Muscle of leg (tissue), 11 donors: ENCODE results near the gene CCDC97. TPM values are rescaled to one million over a fixed set of nuclear protein-coding genes. Genes with fewer than 3 reads are reported as not detected.
A peak's percentile ranks its signal among the peaks of the same experiment; 100 is the strongest.

ENCODE experiments used
- DNase-seq: peaks from one replicate; pipeline ENCODE4 v3.0.0; 2013
- H3K27ac ChIP-seq: one replicate; pipeline ENCODE4 v1.5.1; 2013; ENCODE audit warnings: mild to moderate bottlenecking, low read length, control low read depth
- H3K27me3 ChIP-seq: one replicate; pipeline ENCODE4 v1.6.1; 2013; ENCODE audit warnings: low read length; ENCODE audit not compliant: control insufficient read depth, insufficient read depth
- H3K36me3 ChIP-seq: one replicate; pipeline ENCODE4 v1.6.1; 2013; ENCODE audit warnings: low read length; ENCODE audit not compliant: control insufficient read depth, insufficient read depth
- H3K4me1 ChIP-seq: one replicate; pipeline ENCODE4 v1.6.1; 2013; ENCODE audit warnings: low read length; ENCODE audit not compliant: control insufficient read depth, insufficient read depth
- H3K4me3 ChIP-seq: one replicate; pipeline ENCODE4 v1.5.1; 2013; ENCODE audit warnings: low read length, control low read depth
- H3K9me3 ChIP-seq: replicated peaks from 2 replicates; pipeline ENCODE4 v1.6.1; 2013; ENCODE audit warnings: low read depth, low read length; ENCODE audit not compliant: control insufficient read depth
- WGBS: methylation state at CpG from one replicate; pipeline ENCODE4 v1.1.5; 2013; ENCODE audit warnings: missing lambda C conversion rate; ENCODE audit not compliant: insufficient coverage; 5-methylcytosine and 5-hydroxymethylcytosine counted together
- polyA plus RNA-seq, 8 donors: library from polyadenylated mRNA; unstranded; fragments of 120-200 nt; gene quantifications; one replicate each; pipeline versions ENCODE4 v1.2.1 to v1.2.3, GENCODE V29; 2013; ENCODE audit warnings: inconsistent platforms in 1 of 8, low replicate concordance in 1 of 8; ENCODE audit not compliant: insufficient read length in 8 of 8, insufficient read depth in 1 of 8
- total RNA-seq: library from RNA; stranded (reverse); fragments of 120-200 nt; gene quantifications from one replicate; pipeline ENCODE4 v1.2.4, GENCODE V29; 2013

The CCDC97 gene
- total and polyA plus RNA-seq, 9 donors, result 14.4 to 38.5 (median 35.3) TPM

- H3K27ac ChIP-seq, result peak overlapping the region; percentile 100
- DNase-seq, result no peak
Measured at GRCh38 chr19:41297628-41298347, 12.2 kb upstream of the CCDC97 start.

GRCh38 chr19:41298348-41298964 lies 11.5 kb upstream of the CCDC97 start:
- Histone ChIP-seq H3K9me3 (no peaks in the 10 kb centered on the region), H3K27me3 (no peaks in the 10 kb centered on the region), H3K4me3 (no peak overlapping the region), H3K4me1 (peaks cover 57% of the 10 kb centered on the region), H3K36me3 (peaks cover 91% of the 10 kb centered on the region), H3K27ac (peak overlapping the region; percentile 100)
- 21% methylated on average over 2 of the region's 4 CpGs for WGBS
- peak; percentile 96 for DNase-seq

More at GRCh38 chr19:41297628-41298347, 12.2 kb upstream of the CCDC97 start:
- Histone ChIP-seq H3K4me1 (peaks cover 57% of the 10 kb centered on the region), H3K9me3 (no peaks in the 10 kb centered on the region), H3K4me3 (no peak overlapping the region), H3K36me3 (peaks cover 88% of the 10 kb centered on the region), H3K27me3 (no peaks in the 10 kb centered on the region)
- 55% methylated on average over 7 of the region's 7 CpGs for WGBS

GRCh38 chr19:41299046-41299754 lies 10.8 kb upstream of the CCDC97 start:
- H3K27me3 ChIP-seq, result no peaks in the 10 kb centered on the region
- H3K9me3 ChIP-seq, result no peaks in the 10 kb centered on the region
- peak; percentile 51 for DNase-seq
- WGBS, result 33% methylated on average over 8 of the region's 10 CpGs
- H3K36me3 ChIP-seq, result peaks cover 91% of the 10 kb centered on the region
- H3K4me3 ChIP-seq, result no peak overlapping the region
- peaks cover 59% of the 10 kb centered on the region for H3K4me1 ChIP-seq
- peak overlapping the region; percentile 100 for H3K27ac ChIP-seq

- 27% methylated on average over 4 of the region's 4 CpGs for WGBS
- Histone ChIP-seq H3K4me1 (peaks cover 63% of the 10 kb centered on the region), H3K36me3 (peaks cover 91% of the 10 kb centered on the region), H3K4me3 (no peak overlapping the region), H3K27me3 (no peaks in the 10 kb centered on the region), H3K9me3 (no peaks in the 10 kb centered on the region), H3K27ac (peak overlapping the region; percentile 100)
- DNase-seq, result peak; percentile 87
Measured at GRCh38 chr19:41299755-41300089, 10.2 kb upstream of the CCDC97 start.

GRCh38 chr19:41300555-41300954 lies 9.4 kb upstream of the CCDC97 start:
- peaks cover 91% of the 10 kb centered on the region for H3K36me3 ChIP-seq
- H3K27me3 ChIP-seq, result no peaks in the 10 kb centered on the region
- H3K4me1 ChIP-seq, result peaks cover 63% of the 10 kb centered on the region
- peak overlapping the region; percentile 100 for H3K27ac ChIP-seq
- DNase-seq, result no peak
- 86% methylated on average over 1 of the region's 6 CpGs for WGBS
- H3K9me3 ChIP-seq, result no peaks in the 10 kb centered on the region
- no peak overlapping the region for H3K4me3 ChIP-seq

- Histone ChIP-seq H3K4me1 (peaks cover 61% of the 10 kb centered on the region), H3K9me3 (no peaks in the 10 kb centered on the region), H3K27ac (no peak overlapping the region), H3K4me3 (no peak overlapping the region), H3K36me3 (peaks cover 87% of the 10 kb centered on the region), H3K27me3 (no peaks in the 10 kb centered on the region)
- WGBS, result 77% methylated on average over 19 of the region's 21 CpGs
- peak; percentile 53 for DNase-seq
Measured at GRCh38 chr19:41302624-41303351, 7.2 kb upstream of the CCDC97 start.

GRCh38 chr19:41303954-41304353 lies 6.0 kb upstream of the CCDC97 start:
- no peaks in the 10 kb centered on the region for H3K9me3 ChIP-seq
- no peak overlapping the region for H3K4me3 ChIP-seq
- no peak overlapping the region for H3K27ac ChIP-seq
- 88% methylated on average over 9 of the region's 14 CpGs for WGBS
- no peak for DNase-seq
- H3K4me1 ChIP-seq, result peaks cover 61% of the 10 kb centered on the region
- no peaks in the 10 kb centered on the region for H3K27me3 ChIP-seq
- peaks cover 78% of the 10 kb centered on the region for H3K36me3 ChIP-seq

GRCh38 chr19:41304706-41305483 lies 5.1 kb upstream of the CCDC97 start:
- no peak for DNase-seq
- H3K4me3 ChIP-seq, result no peak overlapping the region
- peaks cover 59% of the 10 kb centered on the region for H3K4me1 ChIP-seq
- no peaks in the 10 kb centered on the region for H3K9me3 ChIP-seq
- peaks cover 73% of the 10 kb centered on the region for H3K36me3 ChIP-seq
- H3K27me3 ChIP-seq, result no peaks in the 10 kb centered on the region
- H3K27ac ChIP-seq, result no peak overlapping the region
- WGBS, result 64% methylated on average over 3 of the region's 4 CpGs

GRCh38 chr19:41305927-41306793 lies 3.8 kb upstream of the CCDC97 start:
- DNase-seq, result no peak
- H3K36me3 ChIP-seq, result peaks cover 61% of the 10 kb centered on the region
- peaks cover 57% of the 10 kb centered on the region for H3K4me1 ChIP-seq

More at GRCh38 chr19:41305927-41306793, 3.8 kb upstream of the CCDC97 start:
- Histone ChIP-seq H3K4me3 (no peak overlapping the region), H3K27me3 (no peaks in the 10 kb centered on the region), H3K27ac (peak overlapping the region; percentile 98), H3K9me3 (no peaks in the 10 kb centered on the region)
- 80% methylated on average over 13 of the region's 13 CpGs for WGBS
